Upper lobe of left lung (tissue), 4 donors: ENCODE data around the gene PABPN1L.

ENCODE experiments used
- CTCF ChIP-seq, 6 experiments: fragments of 450-650 bp in 4 of 6; fragments of 200-600 bp in 2 of 6; sonication (generic) in 2 of 6; IDR thresholded peaks; one replicate each; pipeline ENCODE4 v1.5.1; 2016 to 2019; ENCODE audit warnings: antibody characterized with exemption in 6 of 6
- EP300 ChIP-seq, 4 donors: sonication (generic); formaldehyde crosslinking; IDR thresholded peaks; one replicate each; pipeline ENCODE4 v1.5.1; 2017; ENCODE audit warnings: antibody characterized with exemption in 4 of 4, control low read depth in 2 of 4
- POLR2AphosphoS5 ChIP-seq, 2 donors: sonication (generic); formaldehyde crosslinking; IDR thresholded peaks; one replicate each; pipeline ENCODE4 v1.5.1; 2017; ENCODE audit warnings: antibody characterized with exemption in 2 of 2

GRCh38 chr16:88855176-88855575, 11.3 kb downstream of the PABPN1L start:
- TF ChIP-seq EP300 (IDR thresholded peaks at IDR 0.05) = no peak
- TF ChIP-seq CTCF (IDR thresholded peaks at IDR 0.05) = no peak
- TF ChIP-seq POLR2AphosphoS5 (IDR thresholded peaks at IDR 0.05) = no peak
